GM12801 (cell line): ENCODE data around the gene PIK3IP1.

Experiments
- TF ChIP-seq, protein P1 (sequence below): IDR thresholded peaks from one replicate; pipeline ENCODE4 v1.5.1; 2011; ENCODE audit warnings: control low read depth; ENCODE audit not compliant: insufficient read length; ENCODE audit errors: extremely low read depth

The PIK3IP1 gene

DNA sequence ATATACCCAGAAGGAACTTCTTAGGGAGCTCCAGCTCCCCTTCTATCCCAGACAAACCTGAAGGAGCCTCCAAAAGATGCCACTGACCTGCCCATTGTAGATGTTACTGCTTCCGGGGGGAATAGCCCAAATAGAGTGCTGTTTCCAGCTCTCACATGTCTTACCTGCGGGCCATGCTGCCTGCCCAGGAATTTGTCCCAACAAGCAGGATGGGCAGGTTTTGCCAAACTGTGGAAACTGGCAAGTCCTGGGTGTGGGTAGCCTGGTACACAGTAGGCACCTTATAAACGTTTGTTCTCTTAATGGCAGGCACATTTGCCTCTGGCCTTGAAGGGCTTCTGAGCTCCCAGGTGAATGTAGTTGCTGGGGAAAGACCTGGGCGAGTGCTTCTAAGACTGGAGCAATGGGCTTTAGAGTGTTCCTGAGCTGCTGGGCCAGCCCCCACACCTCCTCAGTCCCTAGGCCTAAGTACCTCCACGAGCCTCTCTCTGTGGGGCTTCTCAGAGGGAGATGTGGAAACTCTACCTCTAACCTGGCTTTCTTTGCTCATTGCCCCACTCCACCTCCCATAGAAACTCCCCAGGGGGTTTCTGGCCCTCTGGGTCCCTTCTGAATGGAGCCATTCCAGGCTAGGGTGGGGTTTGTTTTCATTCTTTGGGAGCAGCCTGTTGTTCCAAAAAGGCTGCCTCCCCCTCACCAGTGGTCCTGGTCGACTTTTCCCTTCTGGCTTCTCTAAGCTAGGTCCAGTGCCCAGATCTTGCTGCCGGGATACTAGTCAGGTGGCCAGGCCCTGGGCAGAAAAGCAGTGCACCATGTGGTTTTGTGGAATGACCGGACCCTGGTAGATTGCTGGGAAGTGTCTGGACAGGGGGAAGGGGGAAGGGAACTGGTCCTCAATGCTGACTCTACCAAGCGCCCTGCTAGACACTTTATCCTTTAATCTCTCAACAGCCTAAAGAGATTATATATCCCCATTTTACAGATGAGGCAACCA, 43.0 kb downstream of the PIK3IP1 start:
- TF ChIP-seq, protein P1, sequence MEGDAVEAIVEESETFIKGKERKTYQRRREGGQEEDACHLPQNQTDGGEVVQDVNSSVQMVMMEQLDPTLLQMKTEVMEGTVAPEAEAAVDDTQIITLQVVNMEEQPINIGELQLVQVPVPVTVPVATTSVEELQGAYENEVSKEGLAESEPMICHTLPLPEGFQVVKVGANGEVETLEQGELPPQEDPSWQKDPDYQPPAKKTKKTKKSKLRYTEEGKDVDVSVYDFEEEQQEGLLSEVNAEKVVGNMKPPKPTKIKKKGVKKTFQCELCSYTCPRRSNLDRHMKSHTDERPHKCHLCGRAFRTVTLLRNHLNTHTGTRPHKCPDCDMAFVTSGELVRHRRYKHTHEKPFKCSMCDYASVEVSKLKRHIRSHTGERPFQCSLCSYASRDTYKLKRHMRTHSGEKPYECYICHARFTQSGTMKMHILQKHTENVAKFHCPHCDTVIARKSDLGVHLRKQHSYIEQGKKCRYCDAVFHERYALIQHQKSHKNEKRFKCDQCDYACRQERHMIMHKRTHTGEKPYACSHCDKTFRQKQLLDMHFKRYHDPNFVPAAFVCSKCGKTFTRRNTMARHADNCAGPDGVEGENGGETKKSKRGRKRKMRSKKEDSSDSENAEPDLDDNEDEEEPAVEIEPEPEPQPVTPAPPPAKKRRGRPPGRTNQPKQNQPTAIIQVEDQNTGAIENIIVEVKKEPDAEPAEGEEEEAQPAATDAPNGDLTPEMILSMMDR = no peak

DNA sequence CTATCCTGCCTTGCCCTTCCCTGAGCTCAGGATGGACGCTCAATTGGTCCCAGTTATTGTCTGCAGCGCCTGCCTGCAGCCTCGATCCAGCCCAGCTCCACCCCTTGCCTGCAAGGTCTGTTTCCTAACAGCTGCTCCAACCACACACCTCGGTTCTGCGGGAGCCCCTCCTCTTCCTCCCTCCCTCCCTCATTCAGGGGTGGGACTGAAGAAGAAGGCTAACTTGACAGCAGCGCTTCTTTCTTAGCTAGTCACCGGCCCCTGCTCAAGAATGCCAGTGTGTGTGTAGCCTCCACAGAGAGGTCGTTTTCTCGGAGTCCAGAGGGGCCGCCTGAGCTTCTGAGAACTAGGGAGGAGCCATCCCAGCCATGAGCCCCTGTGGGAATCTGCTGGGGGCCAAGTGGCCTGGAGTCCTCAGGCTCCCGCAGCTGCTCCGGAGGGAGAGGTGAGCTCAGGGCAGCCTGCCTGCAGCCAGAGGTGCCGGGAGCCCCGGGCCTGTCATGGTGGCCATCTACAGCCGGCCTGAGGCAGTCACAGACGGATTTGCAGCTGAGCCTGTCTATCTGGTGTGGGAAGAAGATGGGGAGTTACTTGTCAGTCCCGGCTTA, 44.0 kb downstream of the PIK3IP1 start:
- TF ChIP-seq, protein P1 = no peak

DNA sequence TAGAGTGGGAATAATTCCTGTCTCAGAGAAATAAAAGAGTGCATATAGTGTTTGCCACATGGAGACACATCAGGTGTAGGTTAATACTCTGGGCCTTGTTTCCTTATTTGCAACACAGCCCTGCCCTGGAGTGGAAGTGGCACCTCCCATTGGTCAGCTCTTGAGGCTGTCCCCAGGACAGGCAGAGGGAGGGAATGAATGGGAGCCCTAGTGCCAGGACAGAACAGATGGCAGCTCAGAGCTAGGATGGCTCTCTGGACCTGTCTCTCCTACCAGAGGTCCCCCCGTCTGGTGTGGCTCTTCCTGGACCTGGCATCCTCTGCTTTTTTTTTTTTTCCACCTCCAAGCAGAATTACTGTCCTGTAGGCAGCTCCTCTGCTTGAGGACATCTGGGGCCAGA, 44.6 kb downstream of the PIK3IP1 start:
- TF ChIP-seq, protein P1 = no peak

DNA sequence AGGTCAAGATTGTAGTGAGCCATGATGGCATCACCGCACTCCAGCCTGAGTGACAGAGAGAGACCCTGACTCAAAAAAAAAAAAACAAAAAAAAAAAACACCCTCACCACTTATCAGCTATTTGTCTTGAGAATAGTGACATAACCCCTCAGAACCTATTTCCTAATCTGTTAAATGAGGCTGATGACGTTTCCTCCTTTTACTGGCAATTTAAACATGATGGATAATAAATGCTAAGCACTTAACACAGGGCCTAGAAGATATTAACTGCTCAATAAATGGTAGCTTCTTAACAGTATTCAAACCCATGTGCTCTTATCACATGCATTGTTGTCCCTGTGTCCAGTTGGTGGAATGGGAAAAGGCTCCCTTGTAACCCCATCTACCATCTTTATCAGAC, 45.6 kb downstream of the PIK3IP1 start:
- TF ChIP-seq, protein P1 = no peak

DNA sequence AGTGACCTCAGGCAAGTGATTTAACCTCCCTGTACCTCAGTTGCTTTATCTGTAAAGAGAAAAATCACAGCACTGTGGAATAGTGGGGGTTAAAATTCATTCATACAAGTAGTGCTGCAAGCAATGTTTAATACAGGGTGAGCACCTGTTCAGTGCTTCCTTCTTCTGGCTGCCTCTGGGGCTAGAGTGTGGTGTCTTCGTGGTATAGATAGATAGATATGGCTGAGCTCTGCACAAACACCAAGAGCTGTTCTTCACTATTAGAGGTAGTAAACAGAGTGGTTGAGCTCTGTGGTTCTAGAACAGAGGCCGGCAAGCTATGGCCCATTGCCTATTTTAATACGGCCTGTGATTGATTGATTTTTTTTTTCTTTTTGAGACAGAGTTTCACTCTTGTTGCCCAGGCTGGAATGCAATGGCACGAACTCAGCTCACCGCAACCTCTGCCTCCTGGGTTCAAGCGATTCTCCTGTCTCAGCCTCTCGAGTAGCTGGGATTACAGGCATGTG, 47.3 kb downstream of the PIK3IP1 start:
- TF ChIP-seq, protein P1 = no peak

DNA sequence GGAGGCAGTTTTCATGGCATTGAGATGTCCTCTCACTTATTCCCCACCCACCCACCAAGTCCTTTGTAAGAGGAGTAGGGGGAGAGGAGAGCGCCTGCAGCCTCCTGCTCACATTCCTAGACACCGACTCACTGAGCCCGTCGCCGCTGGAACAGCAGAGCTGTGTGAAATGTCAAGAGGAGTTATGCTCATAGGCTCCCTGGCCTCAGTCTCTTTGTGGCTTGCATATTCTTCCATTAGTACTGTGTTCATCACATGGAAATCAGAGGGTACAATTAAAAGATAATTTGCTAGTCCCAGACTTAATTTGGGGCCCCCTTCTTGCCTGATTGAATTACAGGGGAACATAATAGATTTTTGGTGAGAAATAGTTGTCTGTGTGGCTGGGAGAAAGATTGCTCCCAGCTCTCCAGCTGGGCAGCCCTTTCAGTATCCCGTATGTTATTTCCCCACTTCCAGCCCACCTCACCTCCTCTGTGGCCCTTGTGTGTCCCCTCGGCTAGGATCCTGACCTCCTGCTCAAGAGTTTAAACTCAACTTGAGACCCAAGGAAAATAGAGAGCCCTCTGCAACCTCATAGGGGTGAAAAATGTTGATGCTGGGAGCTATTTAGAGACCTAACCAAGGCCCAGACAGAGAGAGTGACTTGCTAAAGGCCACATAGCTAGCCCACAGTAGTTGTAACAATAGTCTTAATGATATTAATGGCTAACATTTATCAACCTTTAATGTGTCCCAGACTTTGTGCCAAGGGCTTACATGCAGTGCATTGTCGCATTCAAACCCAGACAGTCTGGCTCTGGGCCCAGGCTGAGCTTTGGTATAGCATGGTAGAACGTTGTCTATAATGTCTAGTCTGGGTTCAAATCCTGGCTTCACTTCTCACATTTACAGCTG, 48.0 kb downstream of the PIK3IP1 start:
- TF ChIP-seq, protein P1 = no peak
